Stomach (tissue), 9 donors: Measurements from ENCODE around the gene TMEM192. TPM values are rescaled to one million over a fixed set of nuclear protein-coding genes. Genes with fewer than 3 reads are reported as not detected.
"Not testable (repeated sequence)": the region's sequence is repeated elsewhere in the genome, so short reads cannot be mapped to it uniquely, and the experiment has no call there.

Source experiments
- DNase-seq, 2 donors: peaks; one replicate each; pipeline versions ENCODE4 v3.0.0 to v3.0.0-alpha.2; 2013 to 2019
- H3K27ac ChIP-seq, 5 donors: fragments of 200-600 bp in 4 of 5; sonication (generic) in 4 of 5; one replicate each; pipeline ENCODE4 v1.5.1; 2013 to 2019; ENCODE audit warnings: mild to moderate bottlenecking in 1 of 5, moderate library complexity in 1 of 5
- H3K27me3 ChIP-seq, 3 donors: fragments of 200-600 bp; sonication (generic); one replicate each; pipeline ENCODE4 v1.5.1; 2017 to 2019; ENCODE audit warnings: mixed run types in 1 of 3
- H3K36me3 ChIP-seq, 4 donors: fragments of 200-600 bp; sonication (generic); 1 replicate in 3 of 4; 2 replicates in 1 of 4; pipeline ENCODE4 v1.5.1; 2016 to 2019
- H3K4me1 ChIP-seq, 4 donors: fragments of 200-600 bp; sonication (generic); one replicate each; pipeline ENCODE4 v1.5.1; 2016 to 2019
- H3K4me3 ChIP-seq, 4 donors: fragments of 200-600 bp; sonication (generic) in 3 of 4; one replicate each; pipeline ENCODE4 v1.5.1; 2016 to 2019; ENCODE audit warnings: mild to moderate bottlenecking in 1 of 4
- H3K9me3 ChIP-seq, 4 donors: fragments of 200-600 bp; sonication (generic); one replicate each; pipeline ENCODE4 v1.5.1; 2016 to 2019
- EP300 ChIP-seq: sonication (generic); formaldehyde crosslinking; IDR thresholded peaks from one replicate; pipeline ENCODE4 v1.6.1; 2017; ENCODE audit warnings: antibody characterized with exemption
- POLR2A ChIP-seq, 4 donors: fragments of 450-650 bp; IDR thresholded peaks; one replicate each; pipeline ENCODE4 v1.6.1; 2016; ENCODE audit warnings: antibody characterized with exemption in 4 of 4, control low read depth in 2 of 4, mild to moderate bottlenecking in 1 of 4, moderate library complexity in 1 of 4
- POLR2AphosphoS5 ChIP-seq, 3 donors: sonication (generic); formaldehyde crosslinking; IDR thresholded peaks; one replicate each; pipeline ENCODE4 v1.6.1; 2016; ENCODE audit warnings: antibody characterized with exemption in 3 of 3
- WGBS, 5 donors: extraction: QIAGEN DNeasy Blood & Tissue Kit in 3 of 5; methylation state at CpG; one replicate each; pipeline versions ENCODE4 v1.1.5 to v1.1.7; 2013 to 2018; 5-methylcytosine and 5-hydroxymethylcytosine counted together
- intact Hi-C: fragments of 100-400 bp; cut with DNase I; formaldehyde crosslinking; loops from one replicate; pipeline ENCODE4 v1.15.1; 2023; ENCODE audit warnings: low total_unique reads
- polyA plus RNA-seq, 3 donors: library from polyadenylated mRNA; stranded (reverse); fragments of 200-250 nt; gene quantifications; one replicate each; pipeline ENCODE4 v1.2.3, GENCODE V29; 2013
- total RNA-seq, 5 donors: library from RNA; depleted of rRNA; stranded (reverse); fragments of >200 nt; gene quantifications; one replicate each; pipeline versions ENCODE4 v1.1.0 to v1.2.3, GENCODE V29; 2014 to 2016
- TF ChIP-seq, protein P1 (sequence below), 7 experiments: fragments of 450-650 bp in 4 of 7; fragments of 200-600 bp in 3 of 7; sonication (generic) in 3 of 7; IDR thresholded peaks; one replicate each; pipeline ENCODE4 v1.5.1; 2016 to 2019; ENCODE audit warnings: antibody characterized with exemption in 7 of 7, control low read depth in 2 of 7, mild to moderate bottlenecking in 1 of 7
- donor health status: healthy with polysubstance abuse.
- donor health status: Bipolar disorder and iron deficiency.
- donor health status: healthy.

TMEM192 gene
- total and polyA plus RNA-seq, 8 donors, result 2.3 to 44.5 (median 11.4) TPM

DNA sequence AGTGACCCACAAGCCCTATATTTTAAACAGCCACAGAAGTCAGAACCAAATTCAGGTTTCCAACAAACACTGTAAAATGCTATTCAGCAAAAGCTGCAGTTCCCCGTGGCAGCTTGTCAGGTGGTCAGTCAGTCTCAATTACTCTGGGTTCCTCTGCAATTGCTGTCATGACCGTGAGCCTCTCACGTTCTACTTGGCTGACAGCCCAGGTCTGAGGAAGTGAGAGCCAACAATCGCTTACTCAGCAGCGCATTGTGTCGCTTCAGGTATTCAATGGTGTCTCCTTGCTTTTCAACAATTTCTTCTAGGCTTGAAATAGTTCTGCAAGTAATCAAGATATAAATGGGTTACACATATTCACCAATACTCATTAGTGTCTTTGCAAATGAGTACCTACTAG, 33.2 kb downstream of the TMEM192 start:
- H3K27me3 ChIP-seq, result no peaks in the 10 kb centered on the region
- H3K4me3 ChIP-seq, result no peak overlapping the region
- DNase-seq, result peak in 1 of 2 donors; percentile 57
- no peaks in the 10 kb centered on the region for H3K4me1 ChIP-seq
- 33 to 45% (median 41%) methylated on average over 6 of the region's 6 CpGs for WGBS, 5 donors
- peaks cover 6 to 68% (median 53%) of the 10 kb centered on the region in 4 donors for H3K36me3 ChIP-seq
- TF ChIP-seq, protein P1, sequence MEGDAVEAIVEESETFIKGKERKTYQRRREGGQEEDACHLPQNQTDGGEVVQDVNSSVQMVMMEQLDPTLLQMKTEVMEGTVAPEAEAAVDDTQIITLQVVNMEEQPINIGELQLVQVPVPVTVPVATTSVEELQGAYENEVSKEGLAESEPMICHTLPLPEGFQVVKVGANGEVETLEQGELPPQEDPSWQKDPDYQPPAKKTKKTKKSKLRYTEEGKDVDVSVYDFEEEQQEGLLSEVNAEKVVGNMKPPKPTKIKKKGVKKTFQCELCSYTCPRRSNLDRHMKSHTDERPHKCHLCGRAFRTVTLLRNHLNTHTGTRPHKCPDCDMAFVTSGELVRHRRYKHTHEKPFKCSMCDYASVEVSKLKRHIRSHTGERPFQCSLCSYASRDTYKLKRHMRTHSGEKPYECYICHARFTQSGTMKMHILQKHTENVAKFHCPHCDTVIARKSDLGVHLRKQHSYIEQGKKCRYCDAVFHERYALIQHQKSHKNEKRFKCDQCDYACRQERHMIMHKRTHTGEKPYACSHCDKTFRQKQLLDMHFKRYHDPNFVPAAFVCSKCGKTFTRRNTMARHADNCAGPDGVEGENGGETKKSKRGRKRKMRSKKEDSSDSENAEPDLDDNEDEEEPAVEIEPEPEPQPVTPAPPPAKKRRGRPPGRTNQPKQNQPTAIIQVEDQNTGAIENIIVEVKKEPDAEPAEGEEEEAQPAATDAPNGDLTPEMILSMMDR (IDR thresholded peaks at IDR 0.05), result no peak
- no peak for TF ChIP-seq POLR2AphosphoS5 (IDR thresholded peaks at IDR 0.05)
- no peak for TF ChIP-seq EP300
- TF ChIP-seq POLR2A (IDR thresholded peaks at IDR 0.05), result no peak
- no peaks in the 10 kb centered on the region for H3K9me3 ChIP-seq
- intact Hi-C loops, result no loop called here
- no peak overlapping the region for H3K27ac ChIP-seq

DNA sequence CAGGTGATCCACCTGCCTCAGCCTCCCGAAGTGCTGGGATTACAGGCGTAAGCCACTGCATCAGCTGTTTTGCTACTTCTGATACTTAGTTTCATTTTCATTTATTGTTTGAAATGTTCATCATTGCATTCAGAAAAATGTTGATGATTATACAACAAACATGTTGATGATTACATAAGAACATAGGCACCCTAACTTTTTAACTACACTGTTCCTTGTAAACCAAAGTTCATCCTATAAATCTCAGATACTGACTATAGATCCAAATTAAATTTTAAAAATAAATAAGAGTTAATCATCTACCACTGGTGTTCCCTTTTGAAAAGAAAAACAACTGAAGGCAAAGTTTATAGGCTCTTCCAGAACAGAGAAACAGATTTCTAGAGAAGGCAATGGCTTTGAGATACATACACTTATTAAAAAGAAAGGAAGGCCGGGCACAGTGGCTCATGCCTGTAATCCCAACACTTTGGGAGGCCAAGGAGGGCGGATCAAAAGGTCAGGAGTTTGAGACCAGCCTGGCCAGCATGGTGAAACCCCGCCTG, 35.6 kb downstream of the TMEM192 start:
- H3K4me1 ChIP-seq, result no peaks in the 10 kb centered on the region
- intact Hi-C loops, result no loop called here
- peaks cover 0 to 60% (median 46%) of the 10 kb centered on the region in 4 donors for H3K36me3 ChIP-seq
- H3K27me3 ChIP-seq, result no peaks in the 10 kb centered on the region
- H3K27ac ChIP-seq, result no peak overlapping the region
- TF ChIP-seq POLR2A (IDR thresholded peaks at IDR 0.05) (no peak), EP300 (no peak), POLR2AphosphoS5 (IDR thresholded peaks at IDR 0.05) (no peak)
- TF ChIP-seq, protein P1 (IDR thresholded peaks at IDR 0.05), result no peak
- DNase-seq, result no peak
- H3K4me3 ChIP-seq, result no peak overlapping the region
- 89 to 99% (median 94%) methylated on average over 5 of the region's 5 CpGs for WGBS, 5 donors
- no peaks in the 10 kb centered on the region for H3K9me3 ChIP-seq

DNA sequence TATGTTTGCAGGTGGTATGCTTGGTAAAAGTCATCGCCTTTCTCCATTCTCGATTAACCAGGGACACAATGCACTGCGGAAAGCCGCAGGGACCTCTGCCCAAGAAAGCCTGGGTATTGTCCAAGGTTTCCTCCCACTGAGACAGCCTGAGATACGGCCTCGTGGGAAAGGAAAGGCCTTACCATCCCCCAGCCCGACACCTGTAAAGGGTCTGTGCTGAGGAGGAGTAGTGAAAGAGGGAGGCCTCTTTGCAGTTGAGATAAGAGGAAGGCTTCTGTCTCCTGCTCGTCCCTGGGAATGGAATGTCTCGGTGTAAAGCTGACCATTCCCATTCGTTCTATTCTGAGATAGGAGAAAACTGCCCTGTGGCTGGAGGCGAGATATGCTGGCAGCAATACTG, 39.3 kb downstream of the TMEM192 start:
- DNase-seq, H3K27me3 ChIP-seq, H3K27ac ChIP-seq, intact Hi-C loops, H3K4me1 ChIP-seq, H3K9me3 ChIP-seq, H3K4me3 ChIP-seq: not testable (repeated sequence)
- peaks cover 0 to 35% (median 21%) of the 10 kb centered on the region in 4 donors for H3K36me3 ChIP-seq
- WGBS, 5 donors, result 36 to 60% (median 46%) methylated on average over 11 of the region's 11 CpGs

DNA sequence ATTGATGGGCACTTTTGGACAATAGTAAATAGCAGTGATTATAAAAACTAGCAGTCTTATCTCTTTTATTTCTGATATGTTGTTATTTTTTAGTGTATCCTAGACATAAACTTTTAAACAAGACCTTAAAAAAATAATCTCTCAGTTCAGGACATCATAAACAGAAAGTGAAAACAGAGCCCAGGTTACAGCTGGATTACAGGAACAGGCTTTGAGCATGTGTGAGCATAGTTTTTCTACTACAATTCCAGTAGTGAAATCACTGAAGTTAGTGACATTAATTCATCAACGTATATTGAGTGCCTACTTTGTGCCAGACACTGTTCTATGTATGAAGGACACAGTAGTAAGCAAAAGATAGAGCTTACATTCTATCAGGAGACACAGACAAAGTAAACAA, 42.1 kb downstream of the TMEM192 start:
- H3K36me3 ChIP-seq, result peaks cover 0 to 11% (median 7%) of the 10 kb centered on the region in 4 donors
- DNase-seq, result no peak
- 40 to 50% (median 46%) methylated on average over 1 of the region's 1 CpG for WGBS, 5 donors
- no peak overlapping the region for H3K27ac ChIP-seq
- TF ChIP-seq POLR2AphosphoS5 (IDR thresholded peaks at IDR 0.05), result no peak
- no peaks in the 10 kb centered on the region for H3K4me1 ChIP-seq
- H3K4me3 ChIP-seq, result no peak overlapping the region
- intact Hi-C loops, result no loop called here
- no peaks in the 10 kb centered on the region for H3K27me3 ChIP-seq
- no peaks in the 10 kb centered on the region for H3K9me3 ChIP-seq

DNA sequence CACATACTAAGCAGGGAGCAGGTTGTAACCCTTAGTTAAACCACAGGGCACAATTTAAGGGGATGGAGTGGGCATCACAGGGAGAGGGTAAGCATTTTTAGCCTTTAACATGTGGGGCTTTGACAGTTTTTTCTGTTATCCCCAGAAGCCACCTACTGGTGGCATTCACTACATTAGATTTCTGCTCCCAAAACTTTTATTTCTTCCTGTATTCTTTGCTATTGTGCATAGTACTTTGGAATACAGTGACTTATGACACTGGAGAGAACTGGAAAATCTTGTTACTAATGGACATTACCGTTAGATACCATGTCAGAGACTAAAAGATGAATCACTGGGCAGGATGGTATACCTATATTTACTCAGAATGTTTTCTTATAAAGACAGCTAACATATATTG, 51.7 kb downstream of the TMEM192 start:
- H3K9me3 ChIP-seq, result no peaks in the 10 kb centered on the region
- H3K27me3 ChIP-seq, result no peaks in the 10 kb centered on the region
- 37 to 49% (median 41%) methylated on average over 1 of the region's 1 CpG for whole genome bisulfite sequencing, 5 donors
- DNase-seq, result no peak
- no peaks in the 10 kb centered on the region for H3K36me3 ChIP-seq
- H3K4me1 ChIP-seq, result no peaks in the 10 kb centered on the region
- TF ChIP-seq POLR2AphosphoS5 (IDR thresholded peaks at IDR 0.05) (no peak), EP300 (no peak), POLR2A (IDR thresholded peaks at IDR 0.05) (no peak)
- TF ChIP-seq, protein P1 (IDR thresholded peaks at IDR 0.05), result no peak
- intact Hi-C loops, result no loop called here
- no peak overlapping the region for H3K4me3 ChIP-seq
- no peak overlapping the region for H3K27ac ChIP-seq
